ENCODE measurements around the gene MSANTD1.

GRCh38 chr4:3294401-3295241 lies 45.7 kb downstream of the MSANTD1 start:
- TF ChIP-seq CTCF (conservative IDR thresholded peaks at IDR 0.05), result no peak
- TF ChIP-seq ZFX (IDR thresholded peaks at IDR 0.05), result no peak

Data from C4-2B (cell line).